HFF-Myc (cell line): Measurements from ENCODE around the gene DENND4C.
"Not testable (repeated sequence)": the region's sequence is repeated elsewhere in the genome, so short reads cannot be mapped to it uniquely, and the experiment has no call there.

Experiments
- DNase-seq: peaks from one replicate; pipeline ENCODE4 v3.0.0-alpha.2; 2011; ENCODE audit warnings: low read depth; ENCODE audit errors: extremely low read depth
- H3K4me3 ChIP-seq: replicated peaks from 2 replicates; pipeline ENCODE4 v1.5.1; 2011; ENCODE audit warnings: low read depth, mild to moderate bottlenecking, control low read depth, low read length
- TF ChIP-seq, protein P1 (sequence below): IDR thresholded peaks from 2 replicates; pipeline ENCODE4 v1.5.1; 2012; ENCODE audit warnings: mild to moderate bottlenecking, low read depth, low read length, control low read depth; ENCODE audit errors: missing control alignments

Gene DENND4C

DNA sequence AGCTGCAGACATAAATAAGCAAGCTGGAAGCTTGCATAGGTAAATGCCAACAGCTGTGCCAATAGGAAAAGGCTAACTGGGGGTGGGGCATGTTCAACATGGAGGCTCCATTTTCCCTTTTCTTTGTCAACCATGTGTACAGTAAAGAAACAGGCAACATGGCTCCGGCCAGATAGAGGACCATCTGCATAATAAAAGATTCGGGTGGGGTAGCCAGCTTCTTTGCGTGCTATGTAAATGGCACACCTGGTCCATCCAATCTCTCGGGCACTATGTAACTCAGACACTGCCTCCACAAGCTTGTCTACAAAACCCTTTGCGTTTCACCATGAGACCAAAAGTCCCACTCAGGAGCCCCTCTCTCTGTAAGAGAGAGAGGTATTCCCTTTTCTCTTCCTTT, 41.7 kb upstream of the DENND4C start:
- TF ChIP-seq, protein P1, sequence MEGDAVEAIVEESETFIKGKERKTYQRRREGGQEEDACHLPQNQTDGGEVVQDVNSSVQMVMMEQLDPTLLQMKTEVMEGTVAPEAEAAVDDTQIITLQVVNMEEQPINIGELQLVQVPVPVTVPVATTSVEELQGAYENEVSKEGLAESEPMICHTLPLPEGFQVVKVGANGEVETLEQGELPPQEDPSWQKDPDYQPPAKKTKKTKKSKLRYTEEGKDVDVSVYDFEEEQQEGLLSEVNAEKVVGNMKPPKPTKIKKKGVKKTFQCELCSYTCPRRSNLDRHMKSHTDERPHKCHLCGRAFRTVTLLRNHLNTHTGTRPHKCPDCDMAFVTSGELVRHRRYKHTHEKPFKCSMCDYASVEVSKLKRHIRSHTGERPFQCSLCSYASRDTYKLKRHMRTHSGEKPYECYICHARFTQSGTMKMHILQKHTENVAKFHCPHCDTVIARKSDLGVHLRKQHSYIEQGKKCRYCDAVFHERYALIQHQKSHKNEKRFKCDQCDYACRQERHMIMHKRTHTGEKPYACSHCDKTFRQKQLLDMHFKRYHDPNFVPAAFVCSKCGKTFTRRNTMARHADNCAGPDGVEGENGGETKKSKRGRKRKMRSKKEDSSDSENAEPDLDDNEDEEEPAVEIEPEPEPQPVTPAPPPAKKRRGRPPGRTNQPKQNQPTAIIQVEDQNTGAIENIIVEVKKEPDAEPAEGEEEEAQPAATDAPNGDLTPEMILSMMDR = no peak
- DNase-seq = no peak
- no peak overlapping the region for H3K4me3 ChIP-seq

DNA sequence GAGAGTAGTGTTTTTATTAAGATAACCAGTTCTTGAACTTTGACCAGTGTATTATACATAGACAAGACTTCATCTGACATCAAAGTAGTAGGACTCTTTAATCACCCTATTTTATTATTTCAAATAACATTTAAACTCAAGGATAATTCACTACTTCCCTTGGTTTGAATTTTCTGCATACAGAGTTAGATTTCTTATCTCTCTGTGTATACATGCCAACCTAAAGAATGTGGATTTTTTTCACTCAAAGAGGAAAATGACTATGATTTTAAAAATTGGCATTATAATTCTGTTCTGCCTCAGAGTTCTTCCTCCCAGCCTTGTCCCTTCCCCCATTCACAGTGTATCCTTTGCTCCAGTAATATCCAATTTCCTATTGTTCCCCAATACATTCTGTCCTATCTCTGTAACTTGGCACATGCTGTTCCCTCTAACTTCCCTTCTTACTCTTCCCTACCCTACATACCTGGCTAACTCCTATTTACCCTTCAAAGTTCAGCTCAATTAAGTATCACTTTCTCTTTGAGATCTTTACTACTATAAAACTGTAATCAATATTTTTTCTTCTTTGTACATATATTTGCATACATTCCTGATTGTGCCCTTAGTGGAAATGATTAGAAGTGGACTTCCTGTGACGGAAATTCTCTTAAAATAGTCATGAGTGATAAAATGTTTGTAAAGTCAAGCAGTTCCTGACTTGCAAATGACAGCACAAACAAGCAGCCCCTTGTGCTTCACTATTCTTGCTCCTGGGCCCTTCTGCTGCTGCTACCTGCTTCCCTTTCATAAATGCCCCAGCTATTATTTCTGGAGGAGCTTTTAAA, 38.1 kb upstream of the DENND4C start:
- TF ChIP-seq, protein P1 = no peak
- no peak overlapping the region for H3K4me3 ChIP-seq
- no peak for DNase-seq

DNA sequence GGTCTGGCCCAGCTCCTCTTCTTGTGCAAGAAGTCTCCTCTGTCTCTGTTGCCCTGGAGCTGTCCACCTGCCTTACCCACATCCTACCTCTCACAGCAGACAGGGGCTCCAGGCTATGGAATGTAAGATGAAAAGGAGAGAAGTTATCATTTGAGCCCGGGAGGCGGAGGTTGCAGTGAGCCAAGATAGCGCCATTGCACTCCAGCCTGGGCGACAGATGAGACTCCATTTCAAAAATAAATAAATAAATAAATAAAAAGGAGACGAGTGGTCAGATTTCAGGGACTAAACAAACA, 37.5 kb upstream of the DENND4C start:
- TF ChIP-seq, protein P1 = no peak
- H3K4me3 ChIP-seq = no peak overlapping the region
- no peak for DNase-seq

DNA sequence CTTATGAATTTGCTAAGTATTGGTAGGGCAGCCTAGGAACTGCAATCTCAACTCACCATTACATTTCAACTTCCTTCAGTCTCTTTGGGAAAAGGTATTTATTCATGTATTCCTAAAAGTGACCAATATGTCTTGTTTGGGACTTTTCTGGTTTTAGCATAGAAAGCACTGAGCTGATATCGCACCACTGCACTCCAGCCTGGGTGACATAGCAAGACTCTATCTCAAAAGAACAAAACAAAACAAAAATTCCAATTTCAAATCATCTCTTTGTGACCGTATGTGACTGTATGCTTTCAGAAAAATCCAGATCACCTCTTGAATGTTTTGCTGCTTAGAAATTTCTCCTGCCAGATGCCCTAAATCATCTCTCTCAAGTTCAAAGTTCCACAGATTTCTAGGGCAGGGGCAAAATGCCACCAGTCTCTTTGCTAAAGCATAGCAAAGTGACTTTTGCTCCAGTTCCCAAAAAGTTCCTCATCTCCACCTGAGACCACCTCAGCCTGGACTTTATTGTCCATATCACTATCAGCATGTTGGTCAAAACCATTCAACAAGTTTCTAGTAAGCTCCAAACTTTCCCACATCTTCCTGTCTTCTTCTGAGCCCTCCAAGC, 37.0 kb upstream of the DENND4C start:
- not testable (repeated sequence) for H3K4me3 ChIP-seq, DNase-seq

DNA sequence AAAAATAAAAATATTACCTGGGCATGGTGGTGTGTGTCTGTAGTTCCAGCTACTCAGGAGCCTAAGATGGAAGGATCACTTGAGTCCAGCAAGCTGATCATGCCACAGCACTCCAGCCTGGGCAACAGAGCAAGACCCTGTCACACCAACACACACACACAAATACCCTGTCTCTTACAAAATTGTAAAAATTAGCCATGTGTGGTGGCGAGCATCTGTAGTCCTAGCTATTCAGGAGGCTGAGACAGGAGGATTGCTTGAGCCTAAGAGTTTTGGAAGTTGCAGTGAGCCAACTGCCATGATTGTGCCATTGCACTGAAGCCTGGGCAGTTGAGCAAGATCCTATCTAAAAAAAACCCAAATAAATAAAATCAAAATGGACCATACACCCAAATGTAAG, 32.1 kb upstream of the DENND4C start:
- DNase-seq = no peak
- H3K4me3 ChIP-seq = no peak overlapping the region
- TF ChIP-seq, protein P1 = no peak

DNA sequence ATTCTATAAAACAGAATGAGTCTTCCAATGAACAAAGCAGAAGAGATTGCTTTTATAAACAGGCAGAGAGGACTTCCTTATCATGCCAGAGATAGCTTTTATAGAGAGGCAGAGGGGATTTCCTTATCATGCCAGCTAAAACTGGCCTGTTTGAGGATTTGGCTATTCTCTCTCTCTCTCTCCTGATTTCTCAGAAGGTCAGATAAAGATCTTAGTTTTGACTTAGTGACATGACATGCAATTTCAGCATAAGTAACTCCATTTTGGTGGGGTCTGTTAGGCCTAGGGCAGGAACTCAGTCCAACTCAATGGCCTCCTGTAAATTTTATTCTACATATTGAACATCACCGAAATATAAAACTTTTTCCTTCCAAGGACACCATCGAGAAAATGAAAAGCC, 31.5 kb upstream of the DENND4C start:
- TF ChIP-seq, protein P1 = no peak
- no peak for DNase-seq
- H3K4me3 ChIP-seq = no peak overlapping the region

DNA sequence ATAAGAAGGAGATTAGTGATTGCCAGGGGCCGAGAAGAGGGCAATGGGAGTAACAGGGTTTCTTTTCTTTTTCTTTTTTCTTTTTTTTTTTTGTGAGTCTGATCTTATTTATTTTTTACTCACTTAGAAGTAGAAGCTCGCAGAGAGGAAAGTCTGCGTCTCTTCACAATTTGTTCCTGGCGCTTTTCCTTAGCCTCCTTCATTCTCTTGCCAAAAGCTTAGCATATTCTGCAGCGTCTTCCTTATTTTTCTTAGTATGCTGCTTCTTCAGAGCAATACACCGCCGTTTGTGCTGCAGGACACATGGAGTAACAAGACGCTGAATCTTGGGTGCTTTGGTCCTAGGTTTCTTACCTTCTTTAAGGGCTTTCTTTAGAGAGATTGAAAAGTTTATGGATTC, 30.3 kb upstream of the DENND4C start:
- no peak overlapping the region for H3K4me3 ChIP-seq
- TF ChIP-seq, protein P1 = no peak
- no peak for DNase-seq
